Upper lobe of left lung (tissue), 4 donors: ENCODE results near the gene VSTM2L.

ENCODE experiments used
- CTCF ChIP-seq, 6 experiments: fragments of 450-650 bp in 4 of 6; fragments of 200-600 bp in 2 of 6; sonication (generic) in 2 of 6; IDR thresholded peaks; one replicate each; pipeline ENCODE4 v1.5.1; 2016 to 2019; ENCODE audit warnings: antibody characterized with exemption in 6 of 6
- EP300 ChIP-seq, 4 donors: sonication (generic); formaldehyde crosslinking; IDR thresholded peaks; one replicate each; pipeline ENCODE4 v1.5.1; 2017; ENCODE audit warnings: antibody characterized with exemption in 4 of 4, control low read depth in 2 of 4
- POLR2A ChIP-seq, 4 donors: fragments of 450-650 bp; IDR thresholded peaks; one replicate each; pipeline ENCODE4 v1.5.1; 2016 to 2017; ENCODE audit warnings: antibody characterized with exemption in 4 of 4, mild to moderate bottlenecking in 2 of 4
- POLR2AphosphoS5 ChIP-seq, 2 donors: sonication (generic); formaldehyde crosslinking; IDR thresholded peaks; one replicate each; pipeline ENCODE4 v1.5.1; 2017; ENCODE audit warnings: antibody characterized with exemption in 2 of 2

DNA sequence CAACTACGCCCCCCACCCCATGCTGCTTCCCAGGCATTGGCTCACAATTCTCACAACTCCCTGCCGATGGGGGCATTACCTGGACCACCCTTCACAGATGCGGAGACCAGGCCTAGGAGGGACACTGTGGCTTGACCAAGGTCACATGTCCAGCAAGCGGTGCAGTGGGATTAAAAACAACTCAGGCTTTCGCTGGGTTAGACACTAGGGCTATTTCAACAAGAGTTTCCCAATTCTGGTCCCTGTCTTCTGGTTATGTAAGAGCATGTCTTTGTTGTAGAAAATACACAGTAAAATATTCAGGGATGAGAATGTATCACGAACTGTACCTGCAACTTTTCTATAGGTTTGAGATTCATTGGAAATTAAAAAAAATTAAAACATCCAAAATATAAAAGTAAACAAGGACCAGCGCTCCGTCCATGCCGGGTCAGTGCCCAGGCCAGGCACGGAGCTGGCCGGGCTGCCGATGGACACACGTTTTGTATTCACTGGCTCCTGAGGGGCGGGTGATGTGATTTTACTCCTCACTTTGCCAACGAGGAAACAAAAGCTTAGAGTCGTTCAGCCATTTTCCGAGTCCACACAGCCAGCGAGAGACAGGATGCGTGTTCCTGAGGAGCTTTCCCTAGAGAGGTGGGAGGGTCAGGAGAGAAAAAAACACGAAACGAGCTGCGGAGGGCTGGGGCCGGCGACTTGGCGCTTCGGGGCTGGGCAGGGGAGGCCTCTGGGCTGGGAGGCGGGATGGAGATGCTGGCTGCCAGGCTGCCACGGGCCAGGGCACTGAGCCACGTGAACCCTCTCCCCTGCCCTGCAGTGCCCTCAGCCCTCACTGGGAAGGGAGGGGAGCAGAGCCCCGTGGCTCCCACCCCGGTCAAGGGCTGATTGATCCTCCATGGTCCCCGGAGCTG is 17.1 kb upstream of the VSTM2L start:
- no peak for TF ChIP-seq CTCF (IDR thresholded peaks at IDR 0.05)
- TF ChIP-seq POLR2A (IDR thresholded peaks at IDR 0.05) = no peak
- no peak for TF ChIP-seq POLR2AphosphoS5 (IDR thresholded peaks at IDR 0.05)
- no peak for TF ChIP-seq EP300 (IDR thresholded peaks at IDR 0.05)
